DMS53 (cell line): ENCODE measurements around the gene ZNF366.

Experiments used
- DNase-seq: peaks from one replicate; lab custom pipeline; 2025; lab: John Stamatoyannopoulos, UW

ZNF366 gene

GRCh38 chr5:72464071-72464470, 43.1 kb downstream of the ZNF366 start:
- no peak for DNase-seq

GRCh38 chr5:72463449-72464052, 43.7 kb downstream of the ZNF366 start:
- DNase-seq = no peak

GRCh38 chr5:72460413-72460812, 46.8 kb downstream of the ZNF366 start:
- no peak for DNase-seq

- DNase-seq = no peak
Observed at GRCh38 chr5:72459913-72460312, 47.3 kb downstream of the ZNF366 start.

GRCh38 chr5:72459089-72459661, 48.0 kb downstream of the ZNF366 start:
- no peak for DNase-seq

GRCh38 chr5:72458407-72458806, 48.8 kb downstream of the ZNF366 start:
- no peak for DNase-seq

GRCh38 chr5:72457491-72457890, 49.7 kb downstream of the ZNF366 start:
- no peak for DNase-seq

GRCh38 chr5:72456391-72457074, 50.7 kb downstream of the ZNF366 start:
- DNase-seq = no peak

- no peak for DNase-seq
Observed at GRCh38 chr5:72455476-72455875, 51.7 kb downstream of the ZNF366 start.

- DNase-seq = no peak
Observed at GRCh38 chr5:72454996-72455395, 52.2 kb downstream of the ZNF366 start.

- no peak for DNase-seq
Observed at GRCh38 chr5:72453246-72453775, 53.9 kb downstream of the ZNF366 start.

- no peak for DNase-seq
Observed at GRCh38 chr5:72452515-72453245, 54.5 kb downstream of the ZNF366 start.

- DNase-seq = no peak
Observed at GRCh38 chr5:72451741-72452505, 55.3 kb downstream of the ZNF366 start.

- DNase-seq = no peak
Observed at GRCh38 chr5:72448368-72448767, 58.8 kb downstream of the ZNF366 start.

GRCh38 chr5:72447751-72448150, 59.5 kb downstream of the ZNF366 start:
- DNase-seq = no peak

GRCh38 chr5:72445969-72446368, 61.2 kb downstream of the ZNF366 start:
- DNase-seq = no peak

- DNase-seq = no peak
Observed at GRCh38 chr5:72443883-72444282, 63.3 kb downstream of the ZNF366 start.

- DNase-seq = peak; percentile 9
Observed at GRCh38 chr5:72441862-72442540, 65.2 kb downstream of the ZNF366 start.

- no peak for DNase-seq
Observed at GRCh38 chr5:72441094-72441723, 66.0 kb downstream of the ZNF366 start.

- no peak for DNase-seq
Observed at GRCh38 chr5:72440207-72440638, 67.0 kb downstream of the ZNF366 start.

- DNase-seq = no peak
Observed at GRCh38 chr5:72439192-72439591, 68.0 kb downstream of the ZNF366 start.
